Skeletal muscle cell (primary cell): ENCODE results near the gene OSR1.
"Not testable (repeated sequence)": the region's sequence is repeated elsewhere in the genome, so short reads cannot be mapped to it uniquely, and the experiment has no call there.

Experiments
- DNase-seq: peaks from one replicate; pipeline ENCODE4 v3.0.0-alpha.2; 2010; ENCODE audit warnings: low read depth
- H3K4me3 ChIP-seq: 2 replicates; pipeline ENCODE4 v1.5.1; 2011; ENCODE audit warnings: low read depth, mild to moderate bottlenecking, control low read depth, low read length, moderate library complexity

OSR1 gene

DNA sequence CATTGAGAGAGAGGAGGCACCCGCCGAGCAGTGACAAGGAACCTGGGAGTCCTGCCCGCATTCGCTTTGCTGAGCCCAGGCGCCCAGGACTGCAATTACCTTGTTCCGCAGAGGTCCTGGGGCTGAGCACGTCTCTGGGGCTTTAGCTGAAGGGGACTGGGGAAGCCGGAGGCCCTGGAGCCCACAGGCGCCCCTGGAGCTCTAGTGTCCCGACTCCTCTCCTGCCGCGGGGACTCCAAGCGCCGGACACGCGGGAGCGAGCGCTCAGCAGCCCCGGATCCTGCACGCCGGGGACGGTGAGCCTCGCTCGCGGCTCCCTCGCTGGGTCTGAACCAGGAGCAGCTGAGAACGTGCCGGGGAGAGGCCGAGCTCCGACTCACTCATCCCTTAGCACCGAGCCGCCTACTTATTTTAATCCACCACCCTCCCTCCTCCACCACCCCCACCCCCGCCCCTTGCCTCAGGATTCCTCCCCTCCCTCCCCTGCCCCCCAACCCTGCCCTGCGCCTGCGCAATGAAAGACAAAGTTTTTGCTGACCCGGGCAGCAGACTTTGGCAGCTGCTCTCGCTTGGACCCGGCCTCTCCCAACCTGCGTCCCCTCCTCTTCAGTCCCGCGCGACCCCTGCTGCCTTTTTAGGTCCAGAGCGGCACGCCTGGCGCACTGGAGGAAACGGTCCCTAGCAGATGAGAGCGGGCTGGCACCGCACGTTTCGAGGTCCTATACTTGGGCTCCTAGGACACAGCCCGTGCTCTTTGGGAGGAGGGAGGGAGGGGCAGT is at the start of gene OSR1:
Gene OSR1, minus strand, starts transcription at position 382 of the 779 bp plus-strand sequence. CDS start 4,818 bp downstream, outside the sequence.
- DNase-seq = peak; percentile 47
- H3K4me3 ChIP-seq = peak within 1 kb of the TSS; percentile 70

GRCh38 chr2:19403785-19404184 is 45.4 kb upstream of the OSR1 start:
- no peak overlapping the region for H3K4me3 ChIP-seq
- DNase-seq = no peak

- H3K4me3 ChIP-seq = no peak overlapping the region
- DNase-seq = no peak
Measured at GRCh38 chr2:19392191-19392590, 33.8 kb upstream of the OSR1 start.

GRCh38 chr2:19389469-19389868 is 31.0 kb upstream of the OSR1 start:
- not testable (repeated sequence) for DNase-seq, H3K4me3 ChIP-seq

GRCh38 chr2:19380532-19380931 is 22.1 kb upstream of the OSR1 start:
- DNase-seq = no peak
- H3K4me3 ChIP-seq = no peak overlapping the region

DNA sequence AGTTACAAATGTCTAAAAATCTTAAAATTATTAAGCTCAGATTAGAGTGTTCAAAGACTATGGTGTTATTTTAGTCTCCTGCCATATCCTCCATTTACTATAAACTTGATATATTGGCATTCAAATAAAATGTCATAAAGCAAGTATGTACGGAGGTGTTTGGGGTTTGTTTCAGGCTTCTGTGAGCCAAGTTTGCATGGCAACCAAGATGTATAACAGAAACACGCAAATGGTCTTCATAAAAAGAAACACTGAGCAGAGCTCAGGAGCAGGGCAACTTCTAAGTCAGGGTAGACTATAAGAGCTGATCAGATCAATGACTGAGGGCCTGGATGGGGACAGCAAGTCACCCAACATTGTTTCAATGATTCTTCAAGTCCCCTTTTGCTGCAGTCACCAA is 20.5 kb upstream of the OSR1 start:
- DNase-seq = no peak
- H3K4me3 ChIP-seq = no peak overlapping the region

DNA sequence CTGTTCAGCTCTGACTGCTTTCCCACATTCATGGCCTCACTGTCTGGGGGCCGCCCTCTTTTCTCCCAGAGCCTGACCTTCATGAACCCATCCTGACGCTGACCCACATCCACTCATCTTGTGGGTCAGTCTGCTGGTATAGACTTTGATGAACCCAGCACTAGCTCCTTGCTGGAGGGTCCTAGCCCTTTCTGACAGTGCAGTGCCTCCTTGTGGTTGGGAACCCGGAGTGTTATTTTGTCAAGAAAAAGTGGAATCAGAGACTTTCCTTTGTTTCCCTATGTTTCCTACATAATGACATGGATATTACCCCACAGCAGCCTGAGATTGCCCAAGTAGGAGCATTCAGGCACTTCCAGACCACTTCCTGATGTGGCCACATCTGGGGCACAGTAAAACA is 19.3 kb upstream of the OSR1 start:
- no peak overlapping the region for H3K4me3 ChIP-seq
- no peak for DNase-seq

DNA sequence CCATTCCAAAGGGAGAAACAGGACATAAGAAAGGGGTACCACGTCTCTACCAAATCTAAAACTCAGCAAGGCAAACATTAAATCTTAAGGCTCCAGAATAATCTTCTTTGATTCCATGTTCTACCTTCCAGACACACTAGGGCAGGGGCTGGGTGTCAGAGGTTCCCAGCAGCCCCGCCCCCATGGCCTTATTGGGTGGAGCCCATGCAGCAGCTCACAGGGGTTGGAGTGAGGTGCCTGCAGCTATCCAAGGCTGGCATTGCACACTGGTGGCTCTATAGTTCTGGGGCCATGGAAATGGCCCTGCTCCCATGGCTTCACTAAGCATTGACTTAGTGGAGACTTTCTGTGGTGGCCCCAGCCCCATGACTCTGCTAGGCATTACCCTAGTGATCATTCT is 14.9 kb upstream of the OSR1 start:
- no peak overlapping the region for H3K4me3 ChIP-seq
- no peak for DNase-seq

GRCh38 chr2:19371996-19372582 is 13.7 kb upstream of the OSR1 start:
- no peak for DNase-seq
- no peak overlapping the region for H3K4me3 ChIP-seq

DNA sequence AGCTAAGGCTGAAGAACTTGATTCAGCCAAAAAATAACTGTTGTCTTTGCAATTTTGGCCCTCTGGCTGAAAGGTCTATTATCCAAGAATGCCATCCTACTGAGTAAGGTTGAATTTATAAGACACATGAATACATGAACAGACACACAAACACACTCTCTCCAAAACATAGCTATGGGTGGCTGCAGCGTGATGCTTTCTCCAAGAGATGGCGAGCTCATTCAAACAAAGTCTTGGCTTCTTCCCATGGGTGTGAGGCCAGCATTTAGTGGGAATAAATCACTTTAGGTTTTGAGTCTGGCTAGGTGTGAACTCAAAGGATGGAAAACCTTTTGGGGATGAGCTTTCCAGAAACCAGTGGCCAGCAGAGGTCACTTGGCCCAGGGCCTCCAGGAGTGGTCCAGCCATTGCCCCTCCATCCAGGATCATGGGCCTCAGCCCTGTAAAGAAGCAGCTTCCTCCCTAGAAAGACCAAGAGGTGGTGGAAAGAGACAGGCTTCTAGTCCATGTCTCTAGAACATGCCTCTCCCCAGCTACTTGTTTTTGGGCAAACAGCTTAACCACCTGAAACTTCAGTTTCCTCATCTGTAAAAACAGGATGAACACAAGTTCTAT is 11.0 kb upstream of the OSR1 start:
- no peak overlapping the region for H3K4me3 ChIP-seq
- no peak for DNase-seq

GRCh38 chr2:19368760-19369159 is 10.3 kb upstream of the OSR1 start:
- H3K4me3 ChIP-seq = no peak overlapping the region
- no peak for DNase-seq

DNA sequence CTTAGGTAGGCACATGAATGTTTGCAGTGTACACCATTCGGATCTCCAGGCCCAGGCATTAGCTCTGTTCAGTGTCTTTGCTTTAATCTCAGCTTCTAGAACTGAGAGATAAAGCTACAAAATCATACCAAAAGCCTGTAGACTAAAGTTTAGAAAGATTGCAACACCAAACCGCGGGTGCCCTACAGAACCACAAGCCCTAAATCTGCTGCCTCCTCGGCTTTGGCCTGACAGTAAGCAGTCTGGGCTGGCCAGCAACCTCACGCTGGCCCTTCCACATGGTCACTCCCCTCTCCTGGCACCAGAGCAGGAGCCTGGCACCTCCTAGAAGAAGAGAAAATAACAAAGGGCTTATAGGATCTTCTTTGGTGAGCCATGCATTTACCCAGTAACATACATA is 8.9 kb upstream of the OSR1 start:
- no peak overlapping the region for H3K4me3 ChIP-seq
- DNase-seq = no peak

GRCh38 chr2:19365126-19365525 is 6.7 kb upstream of the OSR1 start:
- no peak for DNase-seq
- H3K4me3 ChIP-seq = no peak overlapping the region

- no peak for DNase-seq
- no peak overlapping the region for H3K4me3 ChIP-seq
Measured at GRCh38 chr2:19364014-19364413, 5.6 kb upstream of the OSR1 start.

DNA sequence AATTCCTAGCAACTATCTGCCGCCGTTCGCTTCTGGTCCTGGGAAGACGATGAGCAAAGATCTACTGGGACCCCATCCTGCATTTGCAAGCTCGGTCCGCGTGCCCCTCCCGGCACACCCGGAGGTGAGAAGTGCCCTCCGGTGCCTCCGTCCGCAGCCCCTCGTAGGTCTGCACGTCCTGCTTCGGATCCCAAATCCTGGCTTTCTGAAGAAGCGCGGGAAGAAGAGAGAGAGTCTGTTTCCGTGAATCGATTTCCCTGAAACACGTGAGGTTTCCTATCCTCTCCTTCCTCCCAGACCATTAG is 5.0 kb upstream of the OSR1 start:
- H3K4me3 ChIP-seq = peak overlapping the region; percentile 62
- DNase-seq = no peak

GRCh38 chr2:19362755-19363473 is 4.5 kb upstream of the OSR1 start:
- peak; percentile 58 for DNase-seq

DNA sequence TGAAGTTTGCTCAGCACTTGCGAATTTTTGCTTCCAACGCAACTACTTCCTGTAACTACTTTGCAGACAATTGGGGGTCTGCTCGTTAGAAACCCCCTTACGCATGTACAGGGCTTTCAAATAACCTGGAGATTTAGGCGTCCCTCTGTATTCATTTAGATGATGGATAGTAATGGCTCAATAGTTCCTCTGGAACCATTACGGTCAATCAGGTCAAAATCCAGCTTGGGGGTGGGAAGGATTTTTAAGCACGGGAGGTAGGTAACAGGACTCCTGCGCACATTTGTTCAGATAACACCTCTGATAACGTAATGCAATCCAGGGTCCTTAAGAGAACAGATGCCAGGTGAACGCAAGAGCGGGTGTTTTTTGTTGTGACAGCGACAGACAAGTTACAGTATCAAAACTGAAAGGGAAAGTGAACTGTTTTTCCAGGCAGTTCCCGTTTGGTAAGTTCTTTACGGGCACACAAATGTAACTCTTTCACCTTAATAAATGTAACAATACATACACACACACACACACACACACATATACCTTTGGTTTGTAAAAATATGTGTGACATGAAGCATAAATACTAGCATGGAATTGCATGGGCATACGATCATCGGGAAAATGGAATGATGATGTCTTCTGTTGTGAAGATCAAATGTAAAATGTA is 3.8 kb upstream of the OSR1 start:
- peak overlapping the region; percentile 62 for H3K4me3 ChIP-seq
- no peak for DNase-seq

More at GRCh38 chr2:19362755-19363473, 4.5 kb upstream of the OSR1 start:
- peak overlapping the region; percentile 62 for H3K4me3 ChIP-seq

- H3K4me3 ChIP-seq = peak overlapping the region; percentile 62
- DNase-seq = no peak
Measured at GRCh38 chr2:19361325-19361990, 3.0 kb upstream of the OSR1 start.

- DNase-seq = no peak
- H3K4me3 ChIP-seq = peak overlapping the region; percentile 62
Measured at GRCh38 chr2:19360966-19361321, 2.5 kb upstream of the OSR1 start.
